COLO668 (cell line): ENCODE results near the gene PDLIM1.
A peak's percentile ranks its signal among the peaks of the same experiment; 100 is the strongest.

Experiments used
- DNase-seq: peaks from one replicate; lab custom pipeline; 2025; ENCODE audit not compliant: unreplicated experiment; lab: John Stamatoyannopoulos, UW

PDLIM1 gene

DNA sequence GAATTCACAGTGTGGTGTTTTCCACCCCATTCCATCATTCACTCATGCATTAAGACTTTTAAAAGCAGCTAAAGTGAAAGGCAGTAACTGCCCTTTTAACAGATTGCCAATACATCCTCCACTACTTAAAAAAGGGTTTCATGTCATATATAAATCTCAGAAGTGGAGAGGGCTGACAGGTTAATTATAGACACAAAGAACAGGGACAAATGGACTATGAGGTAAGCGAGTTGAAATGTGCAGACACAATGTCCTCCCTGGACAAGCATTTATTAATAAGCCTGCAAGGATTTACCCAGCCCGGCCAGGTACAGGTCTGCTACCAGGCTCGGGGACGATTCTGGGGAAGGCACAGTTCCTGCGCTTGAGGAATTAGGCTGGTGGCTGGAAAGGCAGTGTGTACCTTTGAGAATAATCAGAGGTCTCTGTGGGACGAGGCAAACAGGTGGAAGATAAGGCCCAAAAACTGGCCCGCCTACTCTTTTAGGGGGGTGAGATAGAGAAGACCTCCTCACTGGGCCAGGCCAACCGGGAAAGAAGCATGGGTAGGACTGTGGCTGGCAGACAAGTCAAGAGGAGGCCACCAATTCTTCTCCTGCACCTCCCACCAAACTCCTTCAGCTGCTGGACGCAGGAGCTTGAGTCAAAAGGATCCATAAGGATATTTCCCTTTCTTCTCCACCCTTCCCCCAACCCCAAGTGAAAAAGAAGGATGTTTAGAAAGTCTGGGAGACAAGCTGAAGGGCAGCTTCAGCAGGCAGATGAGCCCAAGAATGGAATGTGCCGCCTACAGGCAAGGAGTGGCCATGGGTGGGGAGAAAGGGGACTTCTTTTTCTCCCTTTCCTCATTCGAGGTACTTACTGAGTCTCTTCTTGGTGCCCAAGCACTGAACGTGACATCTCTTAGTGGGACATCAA is 1.5 kb downstream of the PDLIM1 start:
- peak; percentile 27 for DNase-seq

DNA sequence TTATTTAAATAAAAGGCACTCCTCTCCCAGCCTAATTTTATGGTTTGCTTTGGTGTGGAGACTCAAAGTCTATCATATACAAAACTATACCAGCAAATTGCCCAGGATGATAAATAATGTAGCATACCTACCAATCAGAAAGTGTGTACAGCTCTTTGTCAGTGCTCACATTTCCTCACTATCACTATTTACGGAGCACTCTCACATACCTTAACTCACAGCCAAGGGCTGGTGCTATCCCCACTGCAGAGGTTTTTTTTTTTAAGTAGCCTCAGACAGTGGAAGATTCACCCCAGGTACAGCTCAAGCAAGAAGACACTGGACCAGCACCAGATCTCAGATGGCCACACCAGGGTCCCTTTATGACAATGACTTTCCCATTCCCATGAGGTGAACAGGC is 2.5 kb downstream of the PDLIM1 start:
- DNase-seq: no peak

DNA sequence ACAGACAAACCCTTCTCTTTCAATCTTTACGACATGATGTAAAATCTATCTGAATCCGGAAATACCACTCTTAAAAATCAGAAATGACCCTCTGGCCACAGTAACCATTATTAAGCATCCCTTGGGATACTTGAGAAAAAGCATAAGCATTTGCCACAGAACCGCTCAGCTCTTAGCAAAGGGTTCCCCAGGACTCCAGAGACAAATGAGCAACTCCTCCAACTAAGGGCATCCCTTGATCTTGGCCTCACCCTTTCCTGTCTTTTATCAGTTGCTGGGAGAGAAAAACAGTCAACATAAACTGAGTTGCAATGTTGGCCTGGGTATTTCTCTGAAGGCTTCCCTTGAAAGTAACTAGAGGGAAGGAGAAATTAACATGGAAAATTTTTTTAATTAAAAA is 3.5 kb downstream of the PDLIM1 start:
- no peak for DNase-seq

GRCh38 chr10:95286707-95287106 is 4.1 kb downstream of the PDLIM1 start:
- no peak for DNase-seq

- no peak for DNase-seq
These were observed 5.2 kb downstream of the PDLIM1 start for GRCh38 chr10:95285556-95285955.

DNA sequence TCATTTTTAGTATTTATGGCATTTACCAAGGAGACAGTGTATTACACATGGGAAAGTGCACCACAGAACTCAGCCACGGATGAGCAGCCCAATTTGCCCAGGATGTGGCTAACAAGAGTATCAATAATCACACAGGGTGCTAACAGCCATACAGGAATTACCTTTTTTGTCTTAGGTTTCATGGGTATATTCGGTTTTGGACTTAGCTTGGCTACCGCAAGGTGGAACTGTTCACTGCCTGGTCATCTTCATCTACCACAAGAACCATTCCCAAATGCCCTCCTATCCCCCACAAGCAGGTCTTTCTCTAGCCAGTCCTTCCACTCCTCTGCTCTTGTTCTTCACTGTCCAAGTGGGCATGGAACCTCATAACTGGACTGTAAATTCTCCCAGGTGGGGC is 6.0 kb downstream of the PDLIM1 start:
- no peak for DNase-seq

DNA sequence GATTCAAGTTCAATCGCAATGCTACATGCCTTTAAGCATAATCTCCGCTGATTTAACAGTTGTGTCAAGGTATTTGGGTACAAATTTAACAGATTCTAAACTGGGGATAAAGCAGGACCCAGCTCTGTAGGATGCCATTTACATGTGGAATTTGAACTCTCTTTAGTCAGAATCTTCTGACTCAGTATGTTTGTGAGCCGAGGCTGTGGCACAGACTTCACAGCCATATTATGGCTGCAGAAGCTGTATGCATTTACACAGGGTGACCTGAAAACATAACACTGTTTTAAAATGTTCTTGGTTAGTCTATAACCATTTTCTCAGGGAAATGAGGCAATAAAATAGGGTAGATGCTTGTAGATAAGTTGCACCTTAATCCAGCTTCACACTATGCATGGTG is 8.7 kb downstream of the PDLIM1 start:
- DNase-seq: no peak

GRCh38 chr10:95281206-95281605 is 9.6 kb downstream of the PDLIM1 start:
- DNase-seq: no peak

GRCh38 chr10:95280637-95281036 is 10.2 kb downstream of the PDLIM1 start:
- DNase-seq: no peak

DNA sequence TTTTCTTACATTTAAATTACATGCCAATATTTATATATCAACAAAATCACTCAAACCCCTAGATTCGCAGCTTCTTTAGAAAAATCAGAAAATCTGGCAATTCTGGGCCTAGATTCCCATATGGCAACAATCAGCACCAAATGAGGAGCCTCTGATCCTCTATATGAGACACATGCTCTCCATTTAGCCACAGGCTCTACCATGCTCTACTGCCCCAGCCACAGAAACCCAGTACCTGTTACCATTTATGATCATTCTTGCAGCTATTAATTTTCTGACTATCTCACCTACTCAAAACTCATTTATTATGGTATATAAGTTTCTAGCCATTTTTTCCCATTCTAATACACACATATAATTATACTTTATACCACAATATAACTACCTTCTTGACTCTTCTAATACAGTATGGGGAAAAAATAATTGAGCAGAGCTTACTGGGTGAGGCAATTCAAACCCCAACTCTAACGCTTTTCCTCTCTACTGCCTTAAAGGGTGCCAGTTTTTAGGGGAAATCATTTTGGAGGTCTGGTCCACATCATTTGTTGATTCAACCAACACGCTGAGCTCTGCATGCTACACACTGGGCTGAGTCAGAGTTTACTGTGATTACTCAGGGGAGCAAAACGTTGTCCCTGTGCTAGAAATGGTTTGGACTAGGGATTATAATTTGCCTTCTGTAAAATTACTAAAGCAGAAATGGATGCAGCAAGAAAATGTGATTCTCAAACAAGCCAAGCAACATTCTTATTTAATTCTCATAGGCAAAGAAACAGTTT is 11.6 kb downstream of the PDLIM1 start:
- DNase-seq: no peak

DNA sequence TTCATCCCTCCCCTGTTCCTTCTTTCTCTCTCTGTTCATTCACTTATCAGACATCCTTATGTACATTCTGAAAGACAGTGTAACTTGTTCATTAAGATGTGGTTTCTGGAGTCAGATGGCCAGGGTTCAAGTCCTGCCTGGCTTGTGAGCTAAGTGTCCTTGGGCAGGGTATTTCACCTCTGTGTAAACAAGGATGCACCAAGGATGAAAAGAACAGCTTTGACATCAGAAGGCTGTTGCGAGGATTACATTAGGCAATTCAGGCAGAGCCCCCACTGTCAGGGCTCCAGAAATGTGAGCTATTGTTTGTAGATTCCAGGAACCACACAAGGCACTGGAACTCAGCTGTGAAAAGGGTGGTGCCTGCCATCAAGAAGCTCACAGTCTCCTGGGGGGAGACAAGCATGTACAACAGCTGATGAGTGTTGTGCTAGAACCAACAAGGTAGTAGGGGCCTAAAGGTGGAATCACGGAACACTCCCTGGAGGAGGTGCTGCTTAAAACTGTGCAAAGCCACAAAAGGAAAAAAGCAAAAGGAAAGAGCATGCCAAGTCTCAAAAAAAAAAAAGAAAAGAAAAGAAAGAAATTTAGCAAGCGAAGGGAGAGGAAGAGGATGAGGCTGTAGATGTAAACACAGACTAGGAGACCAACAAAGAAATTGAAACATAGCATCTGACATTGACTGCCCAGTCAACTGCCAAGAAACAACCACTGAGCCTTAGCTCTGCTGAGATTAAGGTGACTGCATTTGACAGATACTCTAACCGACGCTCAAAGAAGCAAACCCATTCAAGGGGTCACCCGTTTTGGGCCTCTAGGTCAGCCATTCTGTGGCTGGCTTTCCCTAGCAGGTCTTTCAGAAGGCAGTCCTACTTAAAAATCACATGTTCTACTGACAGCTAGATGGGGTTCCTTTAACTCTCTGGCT is 12.5 kb downstream of the PDLIM1 start:
- no peak for DNase-seq

DNA sequence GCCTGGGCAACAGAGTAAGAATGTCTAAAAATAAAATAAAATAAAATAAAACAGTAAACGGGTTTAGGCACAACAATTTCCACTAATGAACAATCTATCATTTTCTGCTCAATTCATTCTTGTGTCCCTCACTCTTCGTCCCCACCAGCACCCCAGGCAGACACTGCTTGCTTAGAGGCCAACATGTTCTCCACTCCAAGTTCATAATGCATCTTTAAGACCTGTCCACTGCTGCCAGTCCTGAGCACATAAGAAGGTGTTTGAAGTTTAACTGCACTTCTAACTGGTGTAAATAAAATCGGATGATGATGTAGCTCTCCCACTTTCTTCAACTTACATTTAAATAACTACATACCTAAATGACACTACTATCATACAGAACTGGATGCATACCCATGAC is 13.2 kb downstream of the PDLIM1 start:
- no peak for DNase-seq

GRCh38 chr10:95277201-95277570 is 13.6 kb downstream of the PDLIM1 start:
- DNase-seq: no peak

DNA sequence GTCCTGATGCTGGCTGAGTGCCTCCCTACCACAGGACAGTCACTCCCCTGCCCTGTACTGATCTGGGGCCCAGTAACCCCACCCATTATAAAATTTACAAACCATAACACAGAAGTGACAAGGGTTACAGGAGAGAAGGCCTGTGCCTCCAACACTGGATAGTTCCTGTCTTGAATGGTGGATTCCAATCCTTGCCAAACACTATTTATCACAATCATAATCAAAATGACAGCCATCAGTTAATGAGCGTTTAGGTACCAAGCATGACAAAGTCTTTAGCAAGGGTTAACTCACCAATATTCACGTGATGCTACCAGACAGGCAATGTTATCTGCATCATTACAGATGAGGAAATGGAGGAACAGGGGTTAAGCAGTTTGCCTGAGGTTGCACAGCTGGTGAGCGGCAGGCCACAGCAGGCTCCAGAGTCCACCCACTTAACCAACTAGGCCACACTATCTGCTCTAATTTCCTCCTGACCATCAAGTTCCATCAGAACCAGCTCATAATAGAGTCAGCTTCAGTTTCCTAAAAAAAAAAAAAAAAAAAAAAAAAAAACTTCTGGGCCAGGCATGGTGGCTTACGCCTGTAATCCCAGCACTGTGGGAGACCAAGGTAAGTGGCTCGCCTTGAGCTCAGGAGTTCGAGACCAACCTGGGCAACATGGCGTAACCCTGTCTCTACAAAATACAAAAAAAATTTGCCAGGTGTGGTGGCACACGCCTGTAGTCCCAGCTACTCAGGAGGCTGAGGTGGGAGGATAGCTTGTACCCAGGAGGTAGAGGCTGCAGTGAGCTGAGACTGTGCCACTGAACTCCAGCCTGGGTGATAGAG is 14.2 kb downstream of the PDLIM1 start:
- no peak for DNase-seq

DNA sequence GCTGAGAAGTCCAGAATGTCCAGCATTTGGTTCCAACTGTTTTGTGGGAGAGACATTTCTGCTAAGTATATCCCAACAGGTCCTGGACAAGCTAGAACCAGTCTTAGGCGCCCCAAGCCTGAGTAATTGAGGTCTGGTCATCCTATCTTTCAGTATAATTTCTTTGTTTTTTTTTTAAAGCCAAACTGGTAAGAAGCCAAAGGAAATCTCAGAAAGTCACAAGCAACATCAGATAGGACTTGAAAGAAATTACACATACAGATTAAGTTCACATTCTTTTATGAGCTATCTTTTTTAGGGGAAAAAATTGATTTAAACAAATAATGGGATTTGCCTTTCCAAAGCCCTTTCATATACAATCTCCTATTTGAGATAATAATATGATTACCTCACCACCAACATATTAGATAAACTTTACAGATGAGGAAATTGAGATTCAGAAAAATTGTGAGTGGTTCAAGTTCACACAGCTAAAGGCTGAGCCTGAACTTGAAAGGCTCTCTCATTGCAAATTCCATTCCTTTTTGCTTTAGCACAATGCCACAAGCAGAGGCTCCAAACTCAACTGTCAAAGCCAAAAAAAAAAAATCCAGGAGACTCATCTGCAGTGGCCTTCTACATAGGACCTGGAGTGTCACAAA is 15.0 kb downstream of the PDLIM1 start:
- DNase-seq: no peak

DNA sequence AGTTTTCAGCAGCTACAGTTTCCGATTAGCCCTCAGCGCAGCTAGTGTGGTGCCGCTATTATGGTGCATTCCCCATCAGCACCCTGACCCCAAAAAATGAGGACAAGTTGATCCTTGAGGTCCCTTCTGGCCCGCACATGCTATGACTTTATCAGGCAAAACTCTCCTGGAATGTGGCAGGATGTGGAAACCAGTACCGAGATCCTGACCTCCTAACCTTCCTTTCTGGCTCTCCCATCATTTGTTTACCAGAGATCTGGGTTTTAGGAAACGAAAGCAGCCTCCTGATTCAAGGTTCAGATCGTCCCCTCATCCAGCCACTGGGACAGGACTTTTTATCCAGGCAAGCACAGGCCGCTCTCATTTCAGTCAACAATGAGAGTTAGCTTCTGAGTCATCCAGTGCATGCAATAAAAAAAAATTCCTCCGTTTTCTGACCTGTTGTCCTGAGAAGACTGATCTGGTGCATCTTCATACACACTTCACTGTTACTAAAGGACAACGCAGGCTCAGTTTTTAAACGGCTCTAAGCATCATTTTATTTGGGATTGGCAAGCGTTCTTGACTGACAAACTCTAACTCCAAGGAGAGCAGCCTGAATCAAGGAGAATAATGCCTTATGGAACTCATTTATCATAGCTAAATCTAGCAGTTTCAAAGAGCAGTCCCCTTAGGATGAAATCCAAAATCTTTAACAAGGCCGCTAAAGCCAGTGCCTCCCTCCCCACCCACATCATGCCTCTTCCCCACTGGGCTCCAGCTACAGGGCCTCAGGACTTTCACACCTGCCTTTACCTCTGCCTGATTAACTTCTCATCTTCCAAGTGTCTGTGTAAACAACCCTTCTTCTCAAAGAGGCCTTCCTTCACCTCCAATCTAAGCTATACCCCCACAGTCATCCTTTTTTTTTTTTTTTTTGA is 17.1 kb downstream of the PDLIM1 start:
- DNase-seq: no peak

DNA sequence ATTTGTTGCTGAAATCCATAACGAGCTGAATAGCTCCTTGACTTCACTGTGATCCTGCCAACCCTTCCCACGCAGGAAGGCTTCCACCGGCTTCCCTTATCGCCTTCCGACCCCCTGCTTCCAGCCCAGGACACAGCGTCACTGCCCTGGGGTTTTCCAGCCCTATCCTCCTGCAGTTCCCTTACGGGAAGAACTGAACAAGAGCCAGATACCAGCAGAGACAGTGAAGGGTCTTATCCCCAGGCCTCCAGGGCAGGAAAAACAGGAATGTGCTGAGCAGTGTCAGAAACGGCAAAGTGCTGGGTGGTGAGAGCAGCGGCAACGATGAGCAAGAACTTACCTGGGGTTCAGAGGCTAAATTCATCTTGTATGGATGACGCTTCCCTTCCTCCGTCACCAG is 22.4 kb downstream of the PDLIM1 start:
- DNase-seq: no peak

- no peak for DNase-seq
These were observed 23.6 kb downstream of the PDLIM1 start for GRCh38 chr10:95267251-95267650.

- peak; percentile 3 for DNase-seq
These were observed 24.1 kb downstream of the PDLIM1 start for GRCh38 chr10:95266674-95267095.
